SK-N-MC (cell line): ENCODE results near the gene EXOC8.

Experiments used
- EZH2 ChIP-seq: fragments of 200-600 bp; sonication (generic); IDR thresholded peaks from one replicate; pipeline ENCODE4 v1.6.1; 2017; ENCODE audit warnings: antibody characterized with exemption
- FOXP2 ChIP-seq: optimal IDR thresholded peaks from 2 replicates; pipeline ENCODE3; 2011; ENCODE audit warnings: mild to moderate bottlenecking, moderate library complexity; ENCODE audit not compliant: insufficient read depth; ENCODE audit errors: extremely low read length, control extremely low read depth
- POLR2AphosphoS5 ChIP-seq: IDR thresholded peaks from 2 replicates; pipeline ENCODE4 v1.6.1; 2012; ENCODE audit warnings: mild to moderate bottlenecking, low read depth, low read length, borderline replicate concordance

DNA sequence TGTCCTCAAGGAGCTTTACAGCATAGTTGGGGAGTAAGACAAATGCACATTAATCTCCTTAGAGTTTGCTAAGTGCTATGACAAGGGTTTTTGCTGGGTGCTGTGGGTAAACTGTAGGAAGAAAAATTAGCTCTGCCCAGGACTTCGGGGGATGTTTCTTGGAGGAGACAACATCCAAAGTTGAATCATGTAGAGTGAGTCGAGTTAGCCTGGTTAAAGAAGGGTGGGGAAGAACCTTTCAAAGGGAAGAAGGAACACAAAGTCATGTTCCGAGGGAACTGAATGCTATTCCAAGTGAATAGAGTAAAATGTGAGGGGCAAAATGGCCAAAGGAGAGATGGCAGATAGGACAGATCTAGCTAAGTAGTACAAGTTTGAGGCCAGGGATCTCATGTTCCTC lies 17.5 kb upstream of the EXOC8 start:
- no peak for TF ChIP-seq POLR2AphosphoS5
- no peak for TF ChIP-seq EZH2
- TF ChIP-seq FOXP2, result no peak
